ENCODE measurements around the gene ERVW-1. TPM values are rescaled to one million over a fixed set of nuclear protein-coding genes. Genes with fewer than 3 reads are reported as not detected.
"Not testable (repeated sequence)": the region's sequence is repeated elsewhere in the genome, so short reads cannot be mapped to it uniquely, and the experiment has no call there.

ERVW-1 gene
- total and polyA plus RNA-seq, 12 donors, result 0.06 TPM; not detected in 11

DNA sequence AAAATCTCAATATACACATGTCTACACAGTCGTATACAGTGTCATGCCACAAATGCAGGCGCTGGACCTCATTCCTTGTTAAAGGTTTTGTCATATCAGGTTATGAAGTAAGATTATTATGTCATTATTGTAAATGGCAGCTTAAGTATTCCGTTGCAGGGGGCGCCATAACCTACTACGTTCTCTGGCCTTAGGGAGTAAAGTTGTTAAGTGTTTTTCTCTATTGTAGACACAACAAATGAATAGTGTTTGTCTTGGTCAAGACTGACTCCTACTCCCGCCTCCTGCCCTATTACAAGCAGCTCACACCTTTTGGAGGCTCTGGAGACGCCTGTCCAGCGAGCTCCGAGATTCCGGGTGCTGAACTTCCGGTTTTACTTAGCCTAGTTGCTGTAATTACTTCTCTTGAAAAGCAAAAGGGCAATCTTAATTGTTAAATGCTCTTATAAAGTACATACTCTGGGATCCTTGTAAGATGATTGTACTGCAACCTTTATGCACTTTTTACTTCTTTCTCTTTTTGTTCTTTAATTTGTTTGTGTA is 29.5 kb downstream of the ERVW-1 start:
- H3K4me3 ChIP-seq, result peak overlapping the region; percentile 81 to 100 (median 94)
- intact Hi-C loops (cut with DNase I), result loop anchor here in 1 of 2 donors (5.0 kb wide), 1 partner anchor 271 kb away; the partner anchor contains the start of gene LRRD1
- H3K9me3 ChIP-seq (replicated peaks in 1 of 3), result no peaks in the 10 kb centered on the region
- H3K36me3 ChIP-seq (replicated peaks in 1 of 2), result peaks cover 0 to 39% of the 10 kb centered on the region in 2 donors
- H3K27me3 ChIP-seq, result no peaks in the 10 kb centered on the region
- H3K4me1 ChIP-seq (replicated peaks in 1 of 2), result peaks cover 0 to 11% of the 10 kb centered on the region in 2 donors
- TF ChIP-seq, protein P1, sequence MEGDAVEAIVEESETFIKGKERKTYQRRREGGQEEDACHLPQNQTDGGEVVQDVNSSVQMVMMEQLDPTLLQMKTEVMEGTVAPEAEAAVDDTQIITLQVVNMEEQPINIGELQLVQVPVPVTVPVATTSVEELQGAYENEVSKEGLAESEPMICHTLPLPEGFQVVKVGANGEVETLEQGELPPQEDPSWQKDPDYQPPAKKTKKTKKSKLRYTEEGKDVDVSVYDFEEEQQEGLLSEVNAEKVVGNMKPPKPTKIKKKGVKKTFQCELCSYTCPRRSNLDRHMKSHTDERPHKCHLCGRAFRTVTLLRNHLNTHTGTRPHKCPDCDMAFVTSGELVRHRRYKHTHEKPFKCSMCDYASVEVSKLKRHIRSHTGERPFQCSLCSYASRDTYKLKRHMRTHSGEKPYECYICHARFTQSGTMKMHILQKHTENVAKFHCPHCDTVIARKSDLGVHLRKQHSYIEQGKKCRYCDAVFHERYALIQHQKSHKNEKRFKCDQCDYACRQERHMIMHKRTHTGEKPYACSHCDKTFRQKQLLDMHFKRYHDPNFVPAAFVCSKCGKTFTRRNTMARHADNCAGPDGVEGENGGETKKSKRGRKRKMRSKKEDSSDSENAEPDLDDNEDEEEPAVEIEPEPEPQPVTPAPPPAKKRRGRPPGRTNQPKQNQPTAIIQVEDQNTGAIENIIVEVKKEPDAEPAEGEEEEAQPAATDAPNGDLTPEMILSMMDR (IDR thresholded peaks at IDR 0.05), result peak in 5 of 6 experiments; percentile 4 to 37 (median 21)
- peak in 1 of 2 donors; percentile 24 for TF ChIP-seq POLR2A (IDR thresholded peaks at IDR 0.05)
- 0 to 1% (median 0%) methylated on average over 11 of the region's 11 CpGs for WGBS, 4 donors
- H3K27ac ChIP-seq, result peak overlapping the region; percentile 81 to 98 (median 97)
- DNase-seq, result peak; percentile 40 to 76 (median 55)

DNA sequence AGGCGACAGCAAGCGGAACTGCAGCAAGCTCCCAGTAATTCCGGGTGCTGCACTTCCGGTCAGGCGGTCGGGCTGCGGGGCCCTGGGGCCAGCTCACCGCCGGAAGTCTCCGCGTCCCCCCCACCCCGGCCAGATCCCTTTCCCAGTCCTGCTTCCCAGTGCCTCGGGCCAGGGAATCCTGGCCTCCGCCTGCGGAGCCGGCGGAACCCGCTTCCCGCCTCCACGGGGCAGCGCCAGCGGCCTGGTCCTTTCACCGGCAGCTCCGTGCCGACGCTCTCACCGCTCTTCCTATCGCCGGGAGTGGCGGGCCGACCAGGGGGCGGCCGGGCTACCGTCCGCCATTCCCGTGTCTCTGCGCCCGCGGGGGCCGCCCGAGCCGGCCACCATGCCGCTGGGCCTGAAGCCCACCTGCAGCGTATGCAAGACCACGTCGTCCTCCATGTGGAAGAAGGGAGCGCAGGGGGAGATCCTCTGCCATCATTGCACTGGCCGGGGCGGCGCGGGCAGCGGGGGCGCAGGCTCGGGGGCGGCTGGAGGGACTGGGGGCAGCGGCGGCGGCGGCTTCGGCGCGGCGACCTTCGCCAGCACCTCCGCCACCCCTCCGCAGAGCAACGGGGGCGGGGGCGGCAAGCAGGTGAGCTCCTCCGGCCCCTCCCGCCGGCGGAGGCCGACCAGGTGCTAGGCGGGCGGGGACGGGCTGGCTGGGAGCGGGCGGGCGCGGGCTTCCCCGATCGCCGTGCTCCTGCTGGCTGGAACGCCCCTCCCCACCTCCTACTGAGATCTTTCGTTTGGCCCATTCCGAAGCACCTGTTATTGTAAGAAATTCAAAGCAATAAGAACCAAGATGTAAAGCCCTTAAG is 30.2 kb downstream of the ERVW-1 start, which contains the start of gene GATAD1:
Gene GATAD1, plus strand, starts transcription at position 138 of the 860 bp plus-strand sequence. Its CDS starts 248 bp downstream, at position 386.
- Histone ChIP-seq H3K27me3 (no peaks in the 10 kb centered on the region), H3K9me3 (replicated peaks in 1 of 3) (no peaks in the 10 kb centered on the region), H3K27ac (peak within 1 kb of the TSS; percentile 81 to 98 (median 97)), H3K4me3 (peak within 1 kb of the TSS; percentile 81 to 100 (median 94)), H3K36me3 (replicated peaks in 1 of 2) (peaks cover 0 to 32% of the 10 kb centered on the region in 2 donors), H3K4me1 (replicated peaks in 1 of 2) (peaks cover 0 to 11% of the 10 kb centered on the region in 2 donors)
- TF ChIP-seq POLR2A (IDR thresholded peaks at IDR 0.05), result peak; percentile 66 to 87
- TF ChIP-seq, protein P1 (IDR thresholded peaks at IDR 0.05), result peak; percentile 2 to 97 (median 92)
- WGBS, 4 donors, result 0% methylated on average over 2 to 87 of the region's 87 CpGs
- intact Hi-C loops (cut with DNase I), result loop anchor here in 1 of 2 donors (5.0 kb wide), 1 partner anchor 270 kb away; the partner anchor contains the start of gene LRRD1
- DNase-seq, result peak; percentile 93 to 95 (median 94)

DNA sequence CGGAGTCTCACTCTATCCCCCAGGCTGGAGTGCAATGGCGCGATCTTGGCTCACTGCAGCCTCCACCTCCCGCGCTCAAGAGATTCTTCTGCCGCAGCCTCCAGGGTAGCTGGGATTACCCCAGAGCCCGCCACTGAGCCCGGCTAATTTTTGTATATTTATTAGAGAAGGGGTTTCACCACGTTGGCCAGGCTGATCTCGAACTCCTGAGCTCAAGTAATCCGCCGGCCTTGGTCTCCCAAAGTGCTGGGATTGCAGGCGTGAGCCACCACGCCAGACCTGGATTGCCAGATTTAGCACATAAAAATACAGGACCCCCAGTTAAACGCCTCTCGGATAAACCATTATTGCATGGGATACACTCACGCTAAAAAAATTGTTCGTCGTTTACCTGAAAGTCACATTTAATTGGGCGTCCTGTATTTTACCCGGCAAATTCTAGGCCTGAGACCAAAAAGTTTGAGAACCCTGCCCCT is 30.8 kb downstream of the ERVW-1 start:
- Histone ChIP-seq H3K36me3 (replicated peaks in 1 of 2) (peaks cover 0 to 26% of the 10 kb centered on the region in 2 donors), H3K9me3 (replicated peaks in 1 of 3) (no peaks in the 10 kb centered on the region), H3K4me1 (replicated peaks in 1 of 2) (peaks cover 0 to 11% of the 10 kb centered on the region in 2 donors), H3K27ac (peak overlapping the region in 3 of 5 donors; percentile 94 to 97 (median 97)), H3K27me3 (no peaks in the 10 kb centered on the region), H3K4me3 (peak overlapping the region in 1 of 4 donors; percentile 89)
- 49 to 56% (median 53%) methylated on average over 21 of the region's 21 CpGs for WGBS, 4 donors
- intact Hi-C loops (cut with DNase I), result loop anchor here in 1 of 2 donors (5.0 kb wide), 1 partner anchor 270 kb away; the partner anchor contains the start of gene LRRD1
- DNase-seq, result peak in 1 of 7 donors; percentile 21
- TF ChIP-seq, protein P1 (IDR thresholded peaks at IDR 0.05), result peak in 1 of 6 experiments; percentile 96
- TF ChIP-seq POLR2A (IDR thresholded peaks at IDR 0.05), result no peak

DNA sequence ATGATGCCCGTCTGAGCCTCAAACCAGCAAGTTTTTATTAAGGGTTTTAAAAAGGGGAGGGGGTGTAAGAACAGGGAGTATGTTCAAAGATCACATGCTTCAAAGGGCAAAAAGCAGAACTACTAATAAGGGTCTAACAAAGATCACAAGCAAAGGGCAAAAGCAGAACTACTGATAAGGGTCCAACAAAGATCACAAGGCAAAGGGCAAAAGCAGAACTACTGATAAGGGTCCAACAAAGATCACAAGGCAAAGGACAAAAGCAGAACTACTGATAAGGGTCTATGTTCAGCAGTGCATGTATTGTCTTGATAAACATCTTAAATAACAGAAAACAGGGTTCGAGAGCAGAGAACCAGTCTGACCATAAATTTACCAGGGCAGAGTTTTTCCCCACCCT is 35.0 kb downstream of the ERVW-1 start:
- intact Hi-C loops (cut with DNase I); H3K27ac ChIP-seq; DNase-seq; H3K9me3 ChIP-seq (replicated peaks in 1 of 3); H3K4me1 ChIP-seq (replicated peaks in 1 of 2); H3K36me3 ChIP-seq (replicated peaks in 1 of 2); H3K4me3 ChIP-seq; H3K27me3 ChIP-seq: not testable (repeated sequence)
- WGBS, 4 donors, result 74 to 85% (median 82%) methylated on average over 2 of the region's 2 CpGs
